ENCODE results near the gene CREB5.

GRCh38 chr7:28400838-28401360 is 11.4 kb upstream of the CREB5 start:
- TF ChIP-seq, protein P1, sequence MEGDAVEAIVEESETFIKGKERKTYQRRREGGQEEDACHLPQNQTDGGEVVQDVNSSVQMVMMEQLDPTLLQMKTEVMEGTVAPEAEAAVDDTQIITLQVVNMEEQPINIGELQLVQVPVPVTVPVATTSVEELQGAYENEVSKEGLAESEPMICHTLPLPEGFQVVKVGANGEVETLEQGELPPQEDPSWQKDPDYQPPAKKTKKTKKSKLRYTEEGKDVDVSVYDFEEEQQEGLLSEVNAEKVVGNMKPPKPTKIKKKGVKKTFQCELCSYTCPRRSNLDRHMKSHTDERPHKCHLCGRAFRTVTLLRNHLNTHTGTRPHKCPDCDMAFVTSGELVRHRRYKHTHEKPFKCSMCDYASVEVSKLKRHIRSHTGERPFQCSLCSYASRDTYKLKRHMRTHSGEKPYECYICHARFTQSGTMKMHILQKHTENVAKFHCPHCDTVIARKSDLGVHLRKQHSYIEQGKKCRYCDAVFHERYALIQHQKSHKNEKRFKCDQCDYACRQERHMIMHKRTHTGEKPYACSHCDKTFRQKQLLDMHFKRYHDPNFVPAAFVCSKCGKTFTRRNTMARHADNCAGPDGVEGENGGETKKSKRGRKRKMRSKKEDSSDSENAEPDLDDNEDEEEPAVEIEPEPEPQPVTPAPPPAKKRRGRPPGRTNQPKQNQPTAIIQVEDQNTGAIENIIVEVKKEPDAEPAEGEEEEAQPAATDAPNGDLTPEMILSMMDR (IDR thresholded peaks at IDR 0.05) = no peak
- TF ChIP-seq POLR2A (IDR thresholded peaks at IDR 0.05) (no peak), POLR2AphosphoS5 (IDR thresholded peaks at IDR 0.05) (no peak)

All from breast epithelium (tissue), 3 donors.